ENCODE measurements around the gene FAM107B.

Gene FAM107B

DNA sequence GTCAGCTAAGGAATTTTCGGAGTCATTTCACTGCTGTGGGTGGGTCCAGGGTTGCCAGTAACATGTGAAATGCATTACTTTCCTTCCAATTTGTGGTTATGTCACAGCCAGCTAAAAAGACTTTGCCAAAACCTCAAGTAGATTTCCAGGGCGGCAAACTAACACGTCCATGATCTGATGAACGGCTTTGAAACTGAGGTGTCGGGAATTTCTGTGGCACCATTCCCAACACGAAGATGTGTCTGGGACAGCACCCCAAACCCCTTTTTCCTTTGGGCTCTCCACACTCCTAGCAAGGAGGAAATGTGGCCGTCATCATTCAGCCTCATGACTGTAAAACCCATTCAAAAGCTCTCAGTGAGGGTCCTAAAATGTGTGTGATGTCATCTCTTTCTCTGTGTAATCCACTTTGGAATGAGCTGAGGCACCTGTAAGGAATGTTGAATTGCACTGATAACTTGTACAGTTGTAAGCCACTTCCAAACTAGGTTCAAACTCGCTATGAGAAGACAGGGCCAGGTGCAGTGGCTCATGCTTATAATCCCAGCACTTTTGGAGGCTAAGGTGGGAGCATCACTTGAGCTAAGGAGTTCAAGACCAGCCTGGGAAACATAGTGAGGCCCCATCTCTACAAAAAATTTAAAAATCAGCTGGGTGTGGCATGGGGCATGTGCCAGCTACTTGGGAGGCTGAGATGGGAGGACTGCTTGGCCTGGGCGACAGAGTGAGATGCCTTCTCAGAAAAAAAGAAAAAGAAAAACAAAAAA is 297.9 kb downstream of the FAM107B start:
- H3K27me3 Mint-ChIP-seq (ENCODE audit: low read depth, poor library complexity), result peaks cover 22% of the 10 kb centered on the region
- no peak overlapping the region for H3K4me3 Mint-ChIP-seq
- TF ChIP-seq, protein P1, sequence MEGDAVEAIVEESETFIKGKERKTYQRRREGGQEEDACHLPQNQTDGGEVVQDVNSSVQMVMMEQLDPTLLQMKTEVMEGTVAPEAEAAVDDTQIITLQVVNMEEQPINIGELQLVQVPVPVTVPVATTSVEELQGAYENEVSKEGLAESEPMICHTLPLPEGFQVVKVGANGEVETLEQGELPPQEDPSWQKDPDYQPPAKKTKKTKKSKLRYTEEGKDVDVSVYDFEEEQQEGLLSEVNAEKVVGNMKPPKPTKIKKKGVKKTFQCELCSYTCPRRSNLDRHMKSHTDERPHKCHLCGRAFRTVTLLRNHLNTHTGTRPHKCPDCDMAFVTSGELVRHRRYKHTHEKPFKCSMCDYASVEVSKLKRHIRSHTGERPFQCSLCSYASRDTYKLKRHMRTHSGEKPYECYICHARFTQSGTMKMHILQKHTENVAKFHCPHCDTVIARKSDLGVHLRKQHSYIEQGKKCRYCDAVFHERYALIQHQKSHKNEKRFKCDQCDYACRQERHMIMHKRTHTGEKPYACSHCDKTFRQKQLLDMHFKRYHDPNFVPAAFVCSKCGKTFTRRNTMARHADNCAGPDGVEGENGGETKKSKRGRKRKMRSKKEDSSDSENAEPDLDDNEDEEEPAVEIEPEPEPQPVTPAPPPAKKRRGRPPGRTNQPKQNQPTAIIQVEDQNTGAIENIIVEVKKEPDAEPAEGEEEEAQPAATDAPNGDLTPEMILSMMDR (IDR thresholded peaks at IDR 0.05), result no peak
- no peak overlapping the region for H3K27ac Mint-ChIP-seq
- no peak for DNase-seq
- peaks cover 7% of the 10 kb centered on the region for H3K36me3 Mint-ChIP-seq (ENCODE audit: low read depth)
- peaks cover 45% of the 10 kb centered on the region for H3K4me1 Mint-ChIP-seq
- H3K9me3 Mint-ChIP-seq, result peaks cover 19% of the 10 kb centered on the region

DNA sequence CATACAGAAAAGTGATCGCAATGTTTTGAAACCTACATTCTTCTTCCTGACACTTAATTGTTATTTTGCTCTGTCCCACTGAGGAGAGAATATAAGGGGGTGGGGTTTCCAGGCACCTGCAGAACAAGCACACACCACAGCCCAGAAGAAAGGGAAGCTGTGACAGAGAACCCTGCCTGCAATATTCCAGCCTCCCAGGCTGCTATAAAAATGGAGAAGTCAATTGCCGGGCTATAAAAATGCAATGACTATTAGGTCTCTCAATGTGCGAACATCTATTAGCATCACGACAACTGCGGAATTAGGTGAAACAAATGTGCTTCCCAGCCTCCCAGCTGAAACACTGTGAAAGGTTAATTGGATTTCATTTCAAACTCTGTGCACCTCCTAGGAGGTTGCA is 298.7 kb downstream of the FAM107B start:
- Mint-ChIP-seq H3K4me3 (no peak overlapping the region), H3K9me3 (peaks cover 19% of the 10 kb centered on the region), H3K27ac (no peak overlapping the region)

DNA sequence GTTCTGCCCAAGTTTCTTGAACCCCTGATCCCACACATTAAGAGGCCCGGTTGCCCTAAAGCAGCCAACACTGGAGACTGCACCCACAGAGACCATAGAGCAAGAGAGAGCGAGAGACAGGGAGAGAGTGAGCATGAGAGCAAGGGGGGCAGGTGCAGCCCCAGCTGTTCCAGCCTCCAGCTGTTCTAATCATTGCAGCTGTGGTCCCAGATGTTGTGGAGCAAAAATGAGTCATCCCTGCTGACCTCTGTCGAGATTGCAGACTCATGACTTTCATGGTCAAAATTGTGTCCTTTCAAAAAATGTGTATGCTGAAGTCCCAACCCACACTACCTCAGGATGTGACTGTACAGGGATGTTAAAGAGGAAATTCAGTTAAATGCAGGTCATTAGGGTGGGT is 300.0 kb downstream of the FAM107B start:
- H3K4me3 Mint-ChIP-seq, result no peak overlapping the region
- no peak overlapping the region for H3K27ac Mint-ChIP-seq
- no peak for DNase-seq
- H3K4me1 Mint-ChIP-seq, result peaks cover 50% of the 10 kb centered on the region
- peaks cover 31% of the 10 kb centered on the region for H3K9me3 Mint-ChIP-seq
- TF ChIP-seq, protein P1 (IDR thresholded peaks at IDR 0.05), result no peak
- peaks cover 22% of the 10 kb centered on the region for H3K27me3 Mint-ChIP-seq (ENCODE audit: low read depth, poor library complexity)
- peaks cover 11% of the 10 kb centered on the region for H3K36me3 Mint-ChIP-seq (ENCODE audit: low read depth)

More for the DNA sequence above, 298.7 kb downstream of the FAM107B start:
- TF ChIP-seq, protein P1 (IDR thresholded peaks at IDR 0.05), result no peak
- DNase-seq, result no peak
- H3K4me1 Mint-ChIP-seq, result peaks cover 46% of the 10 kb centered on the region
- peaks cover 7% of the 10 kb centered on the region for H3K36me3 Mint-ChIP-seq (ENCODE audit: low read depth)
- H3K27me3 Mint-ChIP-seq (ENCODE audit: low read depth, poor library complexity), result peaks cover 22% of the 10 kb centered on the region

DNA sequence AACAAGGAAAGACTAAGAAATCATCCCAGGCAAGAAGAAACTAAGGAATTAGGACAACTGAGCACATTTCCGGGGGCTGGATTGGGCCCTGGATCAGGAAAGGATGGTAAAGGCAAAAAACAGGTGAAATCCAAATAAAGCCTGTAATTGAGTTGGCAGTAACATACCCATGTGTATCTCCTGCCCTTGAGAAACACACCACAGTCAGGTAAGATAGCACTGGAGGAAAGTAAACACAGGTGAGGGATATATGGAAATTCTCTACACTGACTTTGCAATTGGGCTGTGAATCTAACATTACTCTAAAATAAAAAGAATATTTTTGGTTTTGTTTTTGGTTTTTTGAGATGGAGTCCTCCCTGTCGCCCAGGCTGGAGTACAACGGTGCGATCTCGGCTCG is 303.8 kb downstream of the FAM107B start:
- no peak for DNase-seq
- TF ChIP-seq, protein P1 (IDR thresholded peaks at IDR 0.05), result no peak
- H3K4me3 Mint-ChIP-seq, result no peak overlapping the region
- peaks cover 11% of the 10 kb centered on the region for H3K36me3 Mint-ChIP-seq (ENCODE audit: low read depth)
- H3K9me3 Mint-ChIP-seq, result peaks cover 30% of the 10 kb centered on the region
- peaks cover 65% of the 10 kb centered on the region for H3K4me1 Mint-ChIP-seq
- no peak overlapping the region for H3K27ac Mint-ChIP-seq
- peaks cover 15% of the 10 kb centered on the region for H3K27me3 Mint-ChIP-seq (ENCODE audit: low read depth, poor library complexity)

DNA sequence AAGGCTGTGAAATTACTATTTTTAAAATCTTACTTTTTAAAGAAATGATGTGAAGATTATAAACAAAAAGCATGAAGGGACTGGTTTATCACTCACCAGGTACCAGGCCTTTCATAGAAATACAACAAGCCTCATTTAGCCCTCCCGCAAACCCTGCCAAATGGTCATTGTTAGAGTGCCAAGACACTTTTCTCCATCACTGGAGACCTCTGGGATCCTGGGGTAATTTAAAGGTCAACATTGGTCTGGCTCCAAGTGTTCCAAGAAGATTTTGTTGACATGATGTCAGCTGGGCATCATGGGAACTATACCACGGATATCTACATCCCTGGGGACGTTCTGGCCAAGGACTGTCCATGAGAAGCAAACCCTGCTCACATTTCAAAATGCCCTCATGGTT is 306.0 kb downstream of the FAM107B start:
- Mint-ChIP-seq H3K27me3 (ENCODE audit: low read depth, poor library complexity) (peaks cover 10% of the 10 kb centered on the region), H3K4me1 (peaks cover 59% of the 10 kb centered on the region), H3K36me3 (ENCODE audit: low read depth) (peaks cover 9% of the 10 kb centered on the region), H3K27ac (peak overlapping the region; percentile 22), H3K9me3 (peaks cover 23% of the 10 kb centered on the region), H3K4me3 (no peak overlapping the region)
- DNase-seq, result no peak
- TF ChIP-seq, protein P1 (IDR thresholded peaks at IDR 0.05), result no peak
